ENCODE results near the gene MIPEP. TPM values are rescaled to one million over a fixed set of nuclear protein-coding genes. Genes with fewer than 3 reads are reported as not detected.

Gene MIPEP
- total and polyA plus RNA-seq, 9 of the 15 experiments (the other 6 are each of a cell fraction or from before 2014, with no cell fraction given), result 1.7 to 19.3 (median 13.1) TPM

GRCh38 chr13:23888658-23889614, at the start of gene MIPEP (continued):
- TF ChIP-seq REST (IDR thresholded peaks at IDR 0.05; ENCODE audit: borderline replicate concordance), result peak; percentile 82
- no peak for TF ChIP-seq REST (CRISPR knock-in tag; IDR thresholded peaks at IDR 0.05; ENCODE audit: low read depth)
- TF ChIP-seq SAP30 (IDR thresholded peaks at IDR 0.05; ENCODE audit: borderline replicate concordance, insufficient read depth, low read depth, low read length, poor library complexity, severe bottlenecking), result peak; percentile 97
- TF ChIP-seq ETV1 (tag; conservative IDR thresholded peaks at IDR 0.05; ENCODE audit: low read depth), result peak; percentile 45; the same call in 1 of the 2 replicates
- 0 out of 2 replicates have a peak, but pooled peaks have one; percentile 23 for TF ChIP-seq JUND (IDR thresholded peaks at IDR 0.05; ENCODE audit: borderline replicate concordance, low read depth, low read length)
- no peak for TF ChIP-seq JUND (tag; IDR thresholded peaks at IDR 0.05; ENCODE audit: borderline replicate concordance, low read depth, low read length)
- TF ChIP-seq MEF2D (tag; conservative IDR thresholded peaks at IDR 0.05; ENCODE audit: low read depth), result no peak
- TF ChIP-seq FOXJ2 (tag; IDR thresholded peaks at IDR 0.05), result 0 out of 2 replicates have a peak, but pooled peaks have one; percentile 12
- TF ChIP-seq NFYB (IDR thresholded peaks at IDR 0.05; ENCODE audit: extremely low read depth, insufficient read length), result no peak
- TF ChIP-seq LARP7 (IDR thresholded peaks at IDR 0.05), result no peak
- peak; percentile 70 for TF ChIP-seq GABPA (tag; conservative IDR thresholded peaks at IDR 0.05; ENCODE audit: low read depth)
- TF ChIP-seq MAZ (CRISPR knock-in tag; conservative IDR thresholded peaks at IDR 0.05 in 1 of 2, IDR thresholded peaks at IDR 0.05 in 1 of 2), result peak in 1 of 2 experiments; percentile 49; a peak in 1 of 4 replicates
- no peak for TF ChIP-seq MTA1 (IDR thresholded peaks at IDR 0.05; ENCODE audit: borderline replicate concordance)
- peak; percentile 50 for TF ChIP-seq ZFX (CRISPR knock-in tag; IDR thresholded peaks at IDR 0.05)
- TF ChIP-seq NR2C2 (CRISPR knock-in tag; IDR thresholded peaks at IDR 0.05), result no peak
- peak; percentile 22; the same call in 1 of the 2 replicates for TF ChIP-seq NR2C2 (tag; IDR thresholded peaks at IDR 0.05)
- peak; percentile 76 for TF ChIP-seq ZBTB2 (IDR thresholded peaks at IDR 0.05)

Data from K562 (cell line).